Testis (tissue), 2 donors: Measurements from ENCODE around the gene SLC15A1.

Experiments
- CTCF ChIP-seq, 3 experiments: fragments of 450-650 bp in 2 of 3; fragments of 200-600 bp in 1 of 3; sonication (generic) in 1 of 3; IDR thresholded peaks; one replicate each; pipeline ENCODE4 v1.5.1; 2016 to 2019; ENCODE audit warnings: antibody characterized with exemption in 3 of 3, mild to moderate bottlenecking in 2 of 3, moderate library complexity in 1 of 3
- POLR2A ChIP-seq: fragments of 450-650 bp; IDR thresholded peaks from one replicate; pipeline ENCODE4 v1.6.1; 2017; ENCODE audit warnings: antibody characterized with exemption, mild to moderate bottlenecking, moderate library complexity

- TF ChIP-seq POLR2A (no peak), CTCF (IDR thresholded peaks at IDR 0.05) (no peak)
These were observed 8.9 kb upstream of the SLC15A1 start for GRCh38 chr13:98761126-98761985.
